Body of pancreas (tissue), 4 donors: ENCODE results near the gene ACER3.

Experiments used
- POLR2A ChIP-seq, 3 donors: fragments of 450-650 bp; IDR thresholded peaks; one replicate each; pipeline ENCODE4 v1.6.1; 2016; ENCODE audit warnings: antibody characterized with exemption in 3 of 3, mild to moderate bottlenecking in 2 of 3
- TF ChIP-seq, protein P1 (sequence below), 7 experiments: fragments of 450-650 bp in 4 of 7; fragments of 200-600 bp in 3 of 7; sonication (generic) in 3 of 7; IDR thresholded peaks; one replicate each; pipeline ENCODE4 v1.5.1; 2016 to 2019; ENCODE audit warnings: antibody characterized with exemption in 7 of 7

DNA sequence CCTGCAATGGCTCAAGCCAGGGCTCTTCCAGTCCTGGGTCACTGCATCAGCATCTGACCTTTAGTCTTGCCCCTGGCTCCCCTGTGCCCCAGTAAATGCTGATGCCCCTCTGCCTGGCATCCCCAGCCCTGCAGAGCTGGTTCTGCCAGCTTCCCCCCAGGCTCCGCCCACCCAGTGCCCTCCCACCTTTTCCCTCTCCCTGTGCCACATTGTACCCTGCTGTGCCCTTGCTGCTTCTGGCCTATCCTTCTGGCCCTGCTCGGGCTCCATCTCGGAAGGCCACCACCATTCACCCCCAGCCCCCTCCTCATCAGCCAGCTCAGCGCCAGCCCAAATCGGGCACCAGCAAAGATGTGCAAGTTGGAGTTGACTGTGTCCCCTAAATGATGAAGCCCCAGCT is 213.5 kb downstream of the ACER3 start:
- TF ChIP-seq POLR2A (IDR thresholded peaks at IDR 0.05): no peak
- TF ChIP-seq, protein P1, sequence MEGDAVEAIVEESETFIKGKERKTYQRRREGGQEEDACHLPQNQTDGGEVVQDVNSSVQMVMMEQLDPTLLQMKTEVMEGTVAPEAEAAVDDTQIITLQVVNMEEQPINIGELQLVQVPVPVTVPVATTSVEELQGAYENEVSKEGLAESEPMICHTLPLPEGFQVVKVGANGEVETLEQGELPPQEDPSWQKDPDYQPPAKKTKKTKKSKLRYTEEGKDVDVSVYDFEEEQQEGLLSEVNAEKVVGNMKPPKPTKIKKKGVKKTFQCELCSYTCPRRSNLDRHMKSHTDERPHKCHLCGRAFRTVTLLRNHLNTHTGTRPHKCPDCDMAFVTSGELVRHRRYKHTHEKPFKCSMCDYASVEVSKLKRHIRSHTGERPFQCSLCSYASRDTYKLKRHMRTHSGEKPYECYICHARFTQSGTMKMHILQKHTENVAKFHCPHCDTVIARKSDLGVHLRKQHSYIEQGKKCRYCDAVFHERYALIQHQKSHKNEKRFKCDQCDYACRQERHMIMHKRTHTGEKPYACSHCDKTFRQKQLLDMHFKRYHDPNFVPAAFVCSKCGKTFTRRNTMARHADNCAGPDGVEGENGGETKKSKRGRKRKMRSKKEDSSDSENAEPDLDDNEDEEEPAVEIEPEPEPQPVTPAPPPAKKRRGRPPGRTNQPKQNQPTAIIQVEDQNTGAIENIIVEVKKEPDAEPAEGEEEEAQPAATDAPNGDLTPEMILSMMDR (IDR thresholded peaks at IDR 0.05): no peak
